OCI-LY3 (cell line): ENCODE data around the gene PRPF31.

Source experiments
- H2AFZ ChIP-seq: fragments of 200-600, 300-600 bp; shearing (Covaris generic); 2 replicates; pipeline ENCODE4 v1.6.0; 2014; ENCODE audit warnings: antibody characterized with exemption, low read depth, low read length
- H3K27ac ChIP-seq: fragments of 200-600, 300-600 bp; sonication (generic); 2 replicates; pipeline ENCODE4 v1.5.1; 2014; ENCODE audit warnings: mild to moderate bottlenecking, low read length, moderate library complexity, mixed read lengths
- H3K27me3 ChIP-seq: fragments of 200-600, 300-600 bp; sonication (generic); 2 replicates; pipeline ENCODE4 v1.6.1; 2014; ENCODE audit warnings: low read depth, low read length, mixed read lengths
- H3K36me3 ChIP-seq: fragments of 200-600, 300-600 bp; sonication (generic); replicated peaks from 2 replicates; pipeline ENCODE3; 2014; ENCODE audit warnings: low read depth, low read length, mixed read lengths
- H3K4me1 ChIP-seq: fragments of 300-600, 200-600 bp; sonication (generic); 2 replicates; pipeline ENCODE4 v1.6.1; 2014; ENCODE audit warnings: low read length, mixed read lengths
- H3K4me2 ChIP-seq: fragments of 200-600, 300-600 bp; sonication (generic); 2 replicates; pipeline ENCODE4 v1.6.1; 2014; ENCODE audit warnings: low read length, mixed read lengths
- H3K4me3 ChIP-seq: fragments of 300-600, 200-600 bp; sonication (generic); 2 replicates; pipeline ENCODE4 v1.5.1; 2014; ENCODE audit warnings: antibody characterized with exemption, mild to moderate bottlenecking, low read length, moderate library complexity
- H3K79me2 ChIP-seq: fragments of 300-600, 200-600 bp; shearing (Covaris generic); 2 replicates; pipeline ENCODE4 v1.6.1; 2014; ENCODE audit warnings: mild to moderate bottlenecking, low read length, mixed read lengths
- H3K9ac ChIP-seq: fragments of 300-600, 200-600 bp; shearing (Covaris generic); 2 replicates; pipeline ENCODE4 v1.6.0; 2014; ENCODE audit warnings: mild to moderate bottlenecking, low read length, moderate library complexity
- H3K9me3 ChIP-seq: fragments of 200-600, 300-600 bp; shearing (Covaris generic); 2 replicates; pipeline ENCODE4 v1.6.1; 2014; ENCODE audit warnings: low read length, mixed read lengths; ENCODE audit not compliant: insufficient read depth
- H4K20me1 ChIP-seq: fragments of 200-600, 300-600 bp; sonication (generic); 2 replicates; pipeline ENCODE4 v1.6.1; 2016; ENCODE audit warnings: low read length, mixed read lengths; ENCODE audit not compliant: insufficient read depth
- EZH2phosphoT487 ChIP-seq: fragments of 200-600 bp; shearing (Covaris generic); IDR thresholded peaks from 2 replicates; pipeline ENCODE4 v1.6.1; 2018; ENCODE audit warnings: antibody characterized with exemption, mixed run types, low read depth
- TF ChIP-seq, protein P1 (sequence below): fragments of 200-600, 300-600 bp; sonication (generic); IDR thresholded peaks from 2 replicates; pipeline ENCODE4 v1.5.1; 2014; ENCODE audit warnings: antibody characterized with exemption, low read length, low read depth

Gene PRPF31

DNA sequence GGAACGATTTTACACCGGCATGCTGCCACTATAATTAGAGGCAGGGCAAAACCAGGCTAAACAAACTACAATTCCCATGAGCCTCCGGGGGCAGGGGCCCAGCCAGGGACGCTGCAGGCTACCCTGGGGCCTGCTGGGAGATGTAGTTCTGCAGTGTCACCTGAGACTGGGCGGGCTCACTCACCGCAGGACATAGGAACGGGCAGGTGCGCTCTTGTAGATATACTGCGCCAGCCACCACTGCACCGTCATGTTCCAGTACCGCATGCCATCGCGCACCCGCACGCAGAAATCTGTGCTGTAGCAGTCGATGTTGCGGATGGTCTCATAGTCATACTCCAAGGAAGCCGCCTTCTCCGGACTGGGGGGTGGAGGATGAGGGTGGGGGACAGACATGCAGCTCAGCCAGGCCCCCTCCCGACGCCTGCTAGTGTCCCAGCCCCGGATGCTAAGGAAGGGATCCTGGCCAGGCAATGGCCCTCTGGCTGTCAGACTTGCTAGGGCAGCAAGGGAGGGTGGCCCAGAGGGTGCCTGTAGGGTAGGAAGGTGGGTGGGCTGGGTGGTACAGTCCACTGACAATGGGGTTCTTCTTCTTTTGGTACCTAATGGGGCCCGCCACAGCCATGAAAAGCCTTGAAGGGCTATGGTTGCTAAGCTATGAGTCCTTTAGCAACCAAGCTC is 63.2 kb downstream of the PRPF31 start:
- H3K79me2 ChIP-seq: no peaks in the 10 kb centered on the region
- no peak overlapping the region for H3K4me2 ChIP-seq
- no peaks in the 10 kb centered on the region for H3K27me3 ChIP-seq
- H3K36me3 ChIP-seq: peaks cover 23% of the 10 kb centered on the region
- no peaks in the 10 kb centered on the region for H4K20me1 ChIP-seq
- TF ChIP-seq, protein P1, sequence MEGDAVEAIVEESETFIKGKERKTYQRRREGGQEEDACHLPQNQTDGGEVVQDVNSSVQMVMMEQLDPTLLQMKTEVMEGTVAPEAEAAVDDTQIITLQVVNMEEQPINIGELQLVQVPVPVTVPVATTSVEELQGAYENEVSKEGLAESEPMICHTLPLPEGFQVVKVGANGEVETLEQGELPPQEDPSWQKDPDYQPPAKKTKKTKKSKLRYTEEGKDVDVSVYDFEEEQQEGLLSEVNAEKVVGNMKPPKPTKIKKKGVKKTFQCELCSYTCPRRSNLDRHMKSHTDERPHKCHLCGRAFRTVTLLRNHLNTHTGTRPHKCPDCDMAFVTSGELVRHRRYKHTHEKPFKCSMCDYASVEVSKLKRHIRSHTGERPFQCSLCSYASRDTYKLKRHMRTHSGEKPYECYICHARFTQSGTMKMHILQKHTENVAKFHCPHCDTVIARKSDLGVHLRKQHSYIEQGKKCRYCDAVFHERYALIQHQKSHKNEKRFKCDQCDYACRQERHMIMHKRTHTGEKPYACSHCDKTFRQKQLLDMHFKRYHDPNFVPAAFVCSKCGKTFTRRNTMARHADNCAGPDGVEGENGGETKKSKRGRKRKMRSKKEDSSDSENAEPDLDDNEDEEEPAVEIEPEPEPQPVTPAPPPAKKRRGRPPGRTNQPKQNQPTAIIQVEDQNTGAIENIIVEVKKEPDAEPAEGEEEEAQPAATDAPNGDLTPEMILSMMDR: no peak
- TF ChIP-seq EZH2phosphoT487: no peak
- H3K9me3 ChIP-seq: no peaks in the 10 kb centered on the region
- H2AFZ ChIP-seq: no peak overlapping the region
- H3K4me1 ChIP-seq: no peaks in the 10 kb centered on the region
- H3K4me3 ChIP-seq: no peak overlapping the region
- H3K9ac ChIP-seq: no peak overlapping the region
- no peak overlapping the region for H3K27ac ChIP-seq

DNA sequence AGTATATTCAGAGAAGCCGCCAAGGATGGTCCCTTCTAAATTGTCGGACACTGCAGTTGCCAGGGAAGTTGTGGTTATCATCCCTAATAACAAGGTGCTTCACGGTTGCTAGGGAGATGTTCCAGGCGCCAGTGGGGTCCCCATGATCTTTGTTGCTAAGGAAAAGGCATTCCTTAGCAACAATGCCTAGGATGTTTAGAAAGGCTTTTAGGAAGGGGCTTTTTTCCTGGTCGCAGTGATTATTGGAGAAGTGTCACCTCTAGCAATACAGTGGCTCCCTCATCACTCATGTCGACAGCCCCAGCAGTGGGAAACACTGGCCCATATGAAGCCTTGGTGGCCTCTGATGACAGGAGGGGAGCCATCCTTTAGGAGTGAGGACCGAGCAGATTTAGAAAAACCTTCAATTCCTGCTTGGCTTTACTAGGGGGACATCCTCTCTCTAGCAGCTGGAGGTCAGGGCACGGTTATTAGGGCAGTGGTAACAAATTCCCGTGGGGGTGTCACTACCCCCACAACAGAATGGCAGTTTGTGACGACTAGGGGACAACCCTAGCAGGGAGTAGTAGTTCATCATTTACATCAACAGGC is 63.8 kb downstream of the PRPF31 start:
- H3K27me3 ChIP-seq: no peaks in the 10 kb centered on the region
- no peaks in the 10 kb centered on the region for H4K20me1 ChIP-seq
- no peak overlapping the region for H3K27ac ChIP-seq
- no peaks in the 10 kb centered on the region for H3K9me3 ChIP-seq
- no peak overlapping the region for H3K4me3 ChIP-seq
- H3K36me3 ChIP-seq: peaks cover 23% of the 10 kb centered on the region
- no peaks in the 10 kb centered on the region for H3K4me1 ChIP-seq
- no peak for TF ChIP-seq EZH2phosphoT487
- TF ChIP-seq, protein P1: no peak
- H3K9ac ChIP-seq: no peak overlapping the region
- H2AFZ ChIP-seq: no peak overlapping the region
- no peak overlapping the region for H3K4me2 ChIP-seq
- no peaks in the 10 kb centered on the region for H3K79me2 ChIP-seq

DNA sequence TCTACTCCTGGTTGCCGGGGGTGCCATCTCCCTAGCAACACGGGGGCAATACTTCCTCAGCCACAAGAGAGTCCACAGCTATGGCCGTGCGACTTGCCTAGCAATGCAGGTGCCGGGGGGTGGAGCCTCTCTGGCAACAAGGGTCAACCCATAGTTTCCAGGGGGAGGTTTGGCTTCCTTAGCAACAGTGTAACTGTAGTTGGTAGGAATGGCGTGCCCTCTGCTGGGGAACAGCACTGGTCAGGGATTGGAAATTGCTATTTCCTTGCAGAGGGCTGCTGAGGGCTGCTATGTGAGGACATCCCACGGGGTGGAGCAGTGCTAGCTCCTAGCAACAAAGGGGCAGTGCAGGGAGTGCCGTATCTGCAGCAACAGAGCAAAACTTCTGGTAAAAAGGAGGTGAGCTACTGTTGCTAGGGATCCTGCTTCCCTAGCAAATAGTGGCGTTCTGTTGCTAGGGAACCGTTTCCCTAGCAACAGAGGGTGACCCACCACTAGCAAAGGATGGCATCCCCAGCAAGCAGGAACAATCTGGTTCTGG is 64.4 kb downstream of the PRPF31 start:
- no peak overlapping the region for H3K4me3 ChIP-seq
- H3K27ac ChIP-seq: no peak overlapping the region
- H3K79me2 ChIP-seq: no peaks in the 10 kb centered on the region
- peaks cover 23% of the 10 kb centered on the region for H3K36me3 ChIP-seq
- H3K4me1 ChIP-seq: no peaks in the 10 kb centered on the region
- no peaks in the 10 kb centered on the region for H3K27me3 ChIP-seq
- TF ChIP-seq, protein P1: peak; percentile 39
- TF ChIP-seq EZH2phosphoT487: no peak
- H2AFZ ChIP-seq: no peak overlapping the region
- H3K4me2 ChIP-seq: no peak overlapping the region
- no peaks in the 10 kb centered on the region for H4K20me1 ChIP-seq
- no peak overlapping the region for H3K9ac ChIP-seq
- H3K9me3 ChIP-seq: no peaks in the 10 kb centered on the region

DNA sequence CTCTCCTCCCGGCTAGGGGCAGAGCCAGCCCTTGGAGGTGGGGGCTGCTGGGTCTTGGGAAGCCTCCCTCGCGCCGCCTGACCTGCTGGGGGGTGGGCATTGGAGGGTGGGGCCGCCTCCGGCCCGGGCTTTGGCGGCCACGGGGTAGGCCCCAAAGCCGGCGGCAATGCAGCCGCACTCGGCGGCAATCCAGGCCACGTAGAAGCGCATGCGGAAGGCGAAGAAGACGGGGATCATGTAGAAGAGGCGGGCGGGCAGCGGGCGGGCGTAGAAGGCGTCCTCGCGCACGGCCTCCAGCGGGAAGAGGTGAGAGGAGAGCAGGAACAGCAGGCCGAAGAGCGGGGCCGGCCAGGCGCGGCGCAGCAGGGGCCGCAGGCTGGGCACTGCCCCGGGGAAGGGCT is 65.1 kb downstream of the PRPF31 start:
- no peaks in the 10 kb centered on the region for H4K20me1 ChIP-seq
- H3K27me3 ChIP-seq: no peaks in the 10 kb centered on the region
- no peaks in the 10 kb centered on the region for H3K4me1 ChIP-seq
- no peaks in the 10 kb centered on the region for H3K79me2 ChIP-seq
- no peak overlapping the region for H3K4me3 ChIP-seq
- no peak overlapping the region for H3K27ac ChIP-seq
- TF ChIP-seq EZH2phosphoT487: no peak
- TF ChIP-seq, protein P1: no peak
- H3K9me3 ChIP-seq: no peaks in the 10 kb centered on the region
- peaks cover 23% of the 10 kb centered on the region for H3K36me3 ChIP-seq
- no peak overlapping the region for H3K9ac ChIP-seq
- no peak overlapping the region for H2AFZ ChIP-seq
- H3K4me2 ChIP-seq: no peak overlapping the region
